Fibroblast of villous mesenchyme (primary cell): ENCODE data around the gene DBNDD2. TPM values are rescaled to one million over a fixed set of nuclear protein-coding genes. Genes with fewer than 3 reads are reported as not detected.
A peak's percentile ranks its signal among the peaks of the same experiment; 100 is the strongest.

Source experiments
- DNase-seq: peaks from one replicate; pipeline ENCODE4 v3.0.0-alpha.2; 2010; ENCODE audit warnings: low read depth
- H3K4me3 ChIP-seq: 2 replicates; pipeline ENCODE4 v1.5.1; 2011; ENCODE audit warnings: low read depth, mild to moderate bottlenecking, low read length
- total RNA-seq: library from RNA; depleted of rRNA; stranded (reverse); fragments of >200 nt; gene quantifications from 2 replicates; pipeline ENCODE4 v1.2.3, GENCODE V29; 2012
- TF ChIP-seq, protein P1 (sequence below): IDR thresholded peaks from 2 replicates; pipeline ENCODE4 v1.5.1; 2012; ENCODE audit warnings: low read depth, mild to moderate bottlenecking, low read length; ENCODE audit not compliant: insufficient read depth

The DBNDD2 gene
- total RNA-seq, 1 donor, result 9.9 TPM

DNA sequence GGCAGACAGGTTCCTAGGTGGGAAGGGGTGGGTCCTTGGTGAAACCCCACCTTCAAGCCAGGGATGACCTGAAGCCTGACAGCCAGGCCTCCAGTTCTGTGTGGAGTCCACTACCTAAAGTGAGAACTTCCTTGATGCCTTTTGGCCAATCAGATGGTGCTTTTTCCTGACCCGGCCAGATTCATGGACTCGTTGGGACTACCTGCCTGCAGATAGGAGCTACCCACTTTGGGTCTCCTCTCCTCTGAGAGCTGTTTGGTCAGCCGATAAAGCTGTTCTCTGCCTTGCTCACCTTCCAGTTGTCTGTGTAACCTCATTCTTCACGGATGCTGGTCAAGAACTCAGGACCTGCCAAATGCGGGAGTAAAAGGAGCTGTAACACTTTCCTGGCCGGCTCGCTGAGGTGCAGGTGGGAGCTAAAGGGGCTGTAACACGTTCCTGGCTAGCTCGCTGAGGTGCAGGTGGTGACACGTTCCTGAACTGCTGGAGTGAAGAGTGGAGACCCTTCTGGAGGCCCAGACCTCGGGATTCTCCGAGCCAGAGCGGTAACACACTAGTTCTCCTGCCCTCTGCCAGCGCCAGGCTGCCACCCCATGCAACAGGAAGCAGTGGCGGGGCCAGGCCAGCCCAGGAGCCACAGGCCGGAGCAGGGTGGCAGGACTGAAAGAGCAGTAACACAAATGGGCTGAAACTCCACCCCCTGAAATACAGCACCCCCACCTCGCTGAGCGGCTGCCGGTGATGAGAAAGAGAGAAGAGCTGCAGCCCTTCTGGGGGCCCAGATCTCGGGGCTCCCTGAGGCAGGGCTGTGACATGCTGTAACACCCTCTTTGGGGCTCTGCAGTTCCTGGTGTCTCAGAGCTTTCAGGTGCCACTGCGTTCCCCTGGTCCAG, 13.6 kb upstream of the DBNDD2 start:
- TF ChIP-seq, protein P1, sequence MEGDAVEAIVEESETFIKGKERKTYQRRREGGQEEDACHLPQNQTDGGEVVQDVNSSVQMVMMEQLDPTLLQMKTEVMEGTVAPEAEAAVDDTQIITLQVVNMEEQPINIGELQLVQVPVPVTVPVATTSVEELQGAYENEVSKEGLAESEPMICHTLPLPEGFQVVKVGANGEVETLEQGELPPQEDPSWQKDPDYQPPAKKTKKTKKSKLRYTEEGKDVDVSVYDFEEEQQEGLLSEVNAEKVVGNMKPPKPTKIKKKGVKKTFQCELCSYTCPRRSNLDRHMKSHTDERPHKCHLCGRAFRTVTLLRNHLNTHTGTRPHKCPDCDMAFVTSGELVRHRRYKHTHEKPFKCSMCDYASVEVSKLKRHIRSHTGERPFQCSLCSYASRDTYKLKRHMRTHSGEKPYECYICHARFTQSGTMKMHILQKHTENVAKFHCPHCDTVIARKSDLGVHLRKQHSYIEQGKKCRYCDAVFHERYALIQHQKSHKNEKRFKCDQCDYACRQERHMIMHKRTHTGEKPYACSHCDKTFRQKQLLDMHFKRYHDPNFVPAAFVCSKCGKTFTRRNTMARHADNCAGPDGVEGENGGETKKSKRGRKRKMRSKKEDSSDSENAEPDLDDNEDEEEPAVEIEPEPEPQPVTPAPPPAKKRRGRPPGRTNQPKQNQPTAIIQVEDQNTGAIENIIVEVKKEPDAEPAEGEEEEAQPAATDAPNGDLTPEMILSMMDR, result no peak
- no peak for DNase-seq

DNA sequence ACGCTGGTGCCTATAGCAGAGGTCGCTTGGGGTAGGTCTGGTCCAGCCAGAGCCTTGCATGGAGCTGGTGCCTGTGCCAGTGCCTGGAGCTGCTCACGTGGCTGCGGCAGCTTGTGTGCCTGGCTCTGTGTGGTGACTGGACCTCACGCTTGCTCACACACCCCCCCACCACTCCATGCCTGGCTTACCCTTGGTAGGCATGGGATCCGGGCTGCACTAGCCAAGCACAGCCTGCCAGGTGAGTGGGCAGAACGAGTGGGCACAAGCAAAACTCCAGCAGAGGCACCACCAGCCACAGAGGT, 13.0 kb upstream of the DBNDD2 start:
- H3K4me3 ChIP-seq, result no peak overlapping the region
- TF ChIP-seq, protein P1, result no peak
- DNase-seq, result no peak

More for the DNA sequence above, 13.6 kb upstream of the DBNDD2 start:
- no peak overlapping the region for H3K4me3 ChIP-seq

DNA sequence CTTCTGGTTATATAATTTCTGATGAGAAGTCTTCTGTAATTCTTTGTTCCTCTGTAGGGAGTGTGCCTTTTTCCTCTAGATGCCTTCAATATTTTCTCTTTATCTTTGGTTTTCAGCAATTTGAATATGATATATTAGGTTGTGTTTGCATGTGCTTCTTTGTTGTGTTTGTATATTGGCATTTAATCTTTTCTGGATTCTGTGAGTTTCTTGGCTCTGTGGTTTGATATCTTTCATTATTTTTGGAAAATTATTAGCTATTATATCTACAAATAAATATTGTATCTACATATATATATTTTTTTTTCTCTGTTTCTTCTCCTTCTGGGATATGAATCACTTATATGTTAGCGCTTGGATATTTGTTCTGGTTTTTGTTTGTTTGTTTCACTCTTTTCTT, 9.1 kb upstream of the DBNDD2 start:
- no peak overlapping the region for H3K4me3 ChIP-seq
- TF ChIP-seq, protein P1, result no peak
- DNase-seq, result no peak

DNA sequence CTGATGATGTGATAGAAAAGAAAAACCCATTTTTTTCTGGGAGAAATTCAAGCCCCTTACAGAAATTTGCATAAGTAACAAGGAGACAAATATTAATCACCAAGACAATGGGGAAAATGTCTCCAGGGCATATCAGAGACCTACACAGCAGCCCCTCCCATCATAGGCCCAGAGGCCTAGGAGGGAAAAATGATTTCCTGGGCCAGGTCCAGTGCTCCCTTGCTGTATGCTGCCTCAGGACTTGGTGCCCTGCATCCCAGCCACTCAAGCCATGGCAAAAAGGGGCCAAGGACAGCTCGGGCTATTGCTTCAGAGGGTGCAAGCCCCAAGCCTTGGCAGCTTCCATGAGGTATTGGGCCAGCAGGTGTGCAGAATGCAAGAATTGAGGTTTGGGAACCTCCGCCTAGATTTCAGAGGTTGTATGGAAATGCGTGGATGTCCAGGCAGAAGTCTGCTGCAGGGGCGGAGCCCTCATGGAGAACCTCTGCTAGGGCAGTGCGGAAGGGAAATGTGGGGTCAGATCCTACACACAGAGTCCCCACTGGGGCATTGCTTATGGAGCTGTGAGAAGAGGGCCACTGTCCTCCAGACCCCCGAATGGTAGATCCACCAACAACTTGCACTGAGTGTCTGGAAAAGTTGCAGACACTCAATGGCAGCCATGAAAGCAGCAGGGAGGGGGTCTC, 7.6 kb upstream of the DBNDD2 start:
- H3K4me3 ChIP-seq, result no peak overlapping the region
- no peak for DNase-seq

DNA sequence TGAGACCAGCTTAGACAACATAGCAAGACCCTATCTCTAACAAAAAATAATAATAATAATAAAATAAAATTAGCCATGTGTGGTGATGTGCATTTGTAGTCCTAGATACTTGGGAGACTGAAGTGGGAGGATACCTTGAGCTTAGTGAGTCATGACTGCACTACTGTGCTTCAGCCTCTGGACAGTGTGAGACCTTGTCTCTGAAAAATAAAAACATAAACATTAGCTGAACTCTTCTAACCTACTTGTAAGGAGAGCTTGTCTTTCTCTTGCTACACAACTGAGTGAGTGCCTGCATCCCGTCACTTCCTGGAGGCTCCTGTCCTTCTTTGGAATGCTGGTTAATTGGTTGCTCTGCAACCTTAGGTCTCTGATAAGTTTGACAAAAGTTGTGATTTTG, 5.1 kb upstream of the DBNDD2 start:
- no peak overlapping the region for H3K4me3 ChIP-seq
- peak; percentile 89 for DNase-seq
- TF ChIP-seq, protein P1, result no peak

More for the DNA sequence above, 7.6 kb upstream of the DBNDD2 start:
- TF ChIP-seq, protein P1, result no peak

DNA sequence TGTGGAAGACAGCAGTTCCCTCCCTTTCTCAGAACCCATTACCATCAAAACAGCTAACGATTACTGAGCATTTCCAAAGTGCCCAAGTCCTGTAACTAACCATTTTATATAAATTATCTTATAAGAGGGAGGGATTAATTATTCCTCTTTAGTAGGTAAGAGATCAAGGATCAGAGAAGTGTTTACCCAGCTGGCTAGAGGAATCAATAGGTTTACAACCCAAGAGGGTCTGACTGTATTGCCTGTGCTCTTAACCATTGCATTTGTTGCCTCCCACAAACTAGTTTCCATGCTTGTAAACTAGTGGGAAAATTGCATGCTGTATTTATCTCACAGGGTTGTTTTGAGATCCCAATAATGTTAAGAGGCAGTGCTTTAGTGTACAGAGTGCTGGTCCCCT, 3.7 kb upstream of the DBNDD2 start:
- no peak for DNase-seq

More for the DNA sequence above, 3.7 kb upstream of the DBNDD2 start:
- TF ChIP-seq, protein P1, result no peak
- H3K4me3 ChIP-seq, result no peak overlapping the region
